ENCODE results near the gene MORC4.

- TF ChIP-seq CTCF (IDR thresholded peaks at IDR 0.05) (no peak), POLR2AphosphoS5 (IDR thresholded peaks at IDR 0.05) (peak in 2 of 3 donors; percentile 23 to 28)
Observed at GRCh38 chrX:107000013-107000515, at the start of gene MORC4.
